OCI-LY7 (cell line): Measurements from ENCODE around the gene GRIN3B. TPM values are rescaled to one million over a fixed set of nuclear protein-coding genes. Genes with fewer than 3 reads are reported as not detected.
A peak's percentile ranks its signal among the peaks of the same experiment; 100 is the strongest.

Experiments
- BruUV-seq: library from RNA; stranded (reverse); fragments of 400-500 nt; replicated peaks from 2 replicates; lab custom pipeline; 2021; lab: Mats Ljungman, UMichigan
- CTCF ChIA-PET: fragments of 300-600 bp; sonication (Branson Sonifier 250); formaldehyde crosslinking; loops from one replicate; lab custom pipeline; 2022; ENCODE audit warnings: antibody characterized with exemption; ENCODE audit not compliant: unreplicated experiment; lab: Charles Lee
- POLR2A ChIA-PET: fragments of 300-600 bp; sonication (Branson Sonifier 250); formaldehyde crosslinking; loops from one replicate; lab custom pipeline; 2022; ENCODE audit warnings: antibody characterized with exemption; lab: Charles Lee
- DNase-seq: peaks from one replicate; pipeline ENCODE4 v3.0.0-alpha.2; 2015; ENCODE audit warnings: low spot score
- H2AFZ ChIP-seq: fragments of 200-600 bp; sonication (generic), shearing (Covaris generic); 2 replicates; pipeline ENCODE4 v1.6.1; 2014; ENCODE audit warnings: mild to moderate bottlenecking, antibody characterized with exemption, low read length, moderate library complexity
- H3K27ac ChIP-seq: fragments of 200-600 bp; sonication (generic); 2 replicates; pipeline ENCODE4 v1.5.1; 2014; ENCODE audit warnings: mixed run types, low read depth, mild to moderate bottlenecking, moderate library complexity, low read length, inconsistent platforms; ENCODE audit not compliant: poor library complexity, severe bottlenecking
- H3K36me3 ChIP-seq: fragments of 200-600 bp; sonication (generic); 2 replicates; pipeline ENCODE4 v1.6.1; 2014; ENCODE audit warnings: mild to moderate bottlenecking, antibody characterized with exemption, low read length, moderate library complexity, mixed read lengths; ENCODE audit not compliant: insufficient read depth
- H3K4me1 ChIP-seq: fragments of 200-600 bp; sonication (generic); 2 replicates; pipeline ENCODE4 v1.5.1; 2014; ENCODE audit warnings: mild to moderate bottlenecking, low read length; ENCODE audit not compliant: insufficient read depth, poor library complexity, severe bottlenecking
- H3K4me2 ChIP-seq: fragments of 200-600 bp; sonication (generic); 2 replicates; pipeline ENCODE4 v1.6.1; 2014; ENCODE audit warnings: mild to moderate bottlenecking, low read length
- H3K4me3 ChIP-seq: fragments of 200-600 bp; sonication (generic); 2 replicates; pipeline ENCODE4 v1.5.1; 2014; ENCODE audit warnings: mild to moderate bottlenecking, low read depth, low read length; ENCODE audit not compliant: poor library complexity, severe bottlenecking
- H3K79me2 ChIP-seq: fragments of 200-600 bp; sonication (generic); 2 replicates; pipeline ENCODE4 v1.6.1; 2016; ENCODE audit warnings: low read depth, mild to moderate bottlenecking, low read length, moderate library complexity, mixed read lengths; ENCODE audit not compliant: insufficient read depth
- H3K9me2 ChIP-seq: fragments of 200-600 bp; sonication (generic); 2 replicates; pipeline ENCODE4 v1.6.1; 2016; ENCODE audit warnings: mild to moderate bottlenecking, low read length, mixed read lengths; ENCODE audit not compliant: insufficient read depth
- H3K9me3 ChIP-seq: fragments of 200-600 bp; sonication (generic); 2 replicates; pipeline ENCODE4 v1.6.1; 2014; ENCODE audit warnings: mild to moderate bottlenecking, mixed run types, low read length, mixed read lengths
- H4K20me1 ChIP-seq: fragments of 200-600 bp; sonication (generic); 2 replicates; pipeline ENCODE4 v1.6.1; 2014; ENCODE audit warnings: mild to moderate bottlenecking, antibody characterized with exemption, low read length, moderate library complexity, mixed read lengths; ENCODE audit not compliant: insufficient read depth
- EZH2phosphoT487 ChIP-seq: fragments of 200-600 bp; sonication (generic); IDR thresholded peaks from 2 replicates; pipeline ENCODE4 v1.6.1; 2018; ENCODE audit warnings: low read depth, borderline replicate concordance, mild to moderate bottlenecking, mixed run types, antibody characterized with exemption, low read length, moderate library complexity, mixed read lengths
- intact Hi-C: fragments of 100-400 bp; cut with micrococcal nuclease; formaldehyde crosslinking; loops from one replicate; pipeline ENCODE4 v1.10.0; 2022; ENCODE audit not compliant: unreplicated experiment
- total RNA-seq, 2 experiments: library from RNA; depleted of rRNA in 1 of 2; stranded (reverse); fragments of >200 nt in 1 of 2; shearing (Covaris generic) in 1 of 2; gene quantifications; 2 replicates each; pipeline ENCODE4 v1.2.3, GENCODE V29; 2014 to 2022
- TF ChIP-seq, protein P1 (sequence below): fragments of 200-600 bp; sonication (generic); conservative IDR thresholded peaks from 2 replicates; pipeline ENCODE4 v1.5.1; 2014; ENCODE audit warnings: mild to moderate bottlenecking, antibody characterized with exemption, low read length, moderate library complexity, mixed read lengths

Gene GRIN3B
- total RNA-seq, 2 experiments from 2014 or later: not detected

DNA sequence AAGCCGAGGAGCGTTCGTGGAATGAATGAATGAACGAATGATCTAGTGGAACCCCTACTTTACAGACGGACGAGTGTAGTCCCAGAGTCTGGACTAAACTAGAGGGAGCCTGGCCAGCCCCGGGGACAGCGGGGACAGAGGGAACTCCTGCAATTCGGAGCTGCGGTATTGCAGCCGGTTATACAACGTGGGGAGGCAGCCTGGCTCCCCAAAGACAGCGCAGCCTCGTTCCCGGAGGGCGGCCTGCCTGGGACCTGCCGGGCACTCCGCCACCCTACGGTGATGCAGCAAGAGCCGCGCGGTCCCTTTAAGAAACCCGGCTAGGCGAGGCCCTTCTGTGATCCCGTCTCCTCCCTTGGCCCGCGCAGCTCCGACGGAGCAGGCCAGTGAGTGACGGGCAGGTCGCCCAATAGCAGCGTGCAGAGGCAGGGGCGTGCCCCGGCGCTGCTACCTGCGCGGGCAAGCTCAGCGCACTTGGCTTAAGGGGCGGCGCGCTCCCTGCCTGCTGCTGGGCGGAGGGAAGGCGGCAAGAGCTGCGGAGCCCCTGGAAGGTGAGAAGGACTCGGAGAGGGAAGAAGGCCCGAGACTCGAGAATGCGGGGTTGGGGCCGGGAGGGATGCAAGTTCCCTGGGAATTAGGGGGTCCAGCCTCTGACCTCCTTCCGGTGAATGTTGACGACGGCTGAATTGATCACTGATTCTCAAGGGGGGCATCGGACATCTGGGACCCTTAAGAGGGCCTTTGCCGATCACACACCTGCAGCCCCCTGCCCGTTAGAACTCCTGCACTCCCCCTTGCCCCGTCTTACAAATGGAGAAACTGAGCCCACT is 39.6 kb downstream of the GRIN3B start, which contains the start of gene ABCA7:
Gene ABCA7 (plus strand): TSS at position 462 of the 830 bp plus-strand sequence. CDS start 1,255 bp downstream, outside the sequence.
- intact Hi-C loops: loop anchor here (2.0 kb wide), 3 partner anchors 13 to 37 kb away; partner anchors contain the start of genes CNN2, RNU6-2 and TMEM259
- TF ChIP-seq, protein P1, sequence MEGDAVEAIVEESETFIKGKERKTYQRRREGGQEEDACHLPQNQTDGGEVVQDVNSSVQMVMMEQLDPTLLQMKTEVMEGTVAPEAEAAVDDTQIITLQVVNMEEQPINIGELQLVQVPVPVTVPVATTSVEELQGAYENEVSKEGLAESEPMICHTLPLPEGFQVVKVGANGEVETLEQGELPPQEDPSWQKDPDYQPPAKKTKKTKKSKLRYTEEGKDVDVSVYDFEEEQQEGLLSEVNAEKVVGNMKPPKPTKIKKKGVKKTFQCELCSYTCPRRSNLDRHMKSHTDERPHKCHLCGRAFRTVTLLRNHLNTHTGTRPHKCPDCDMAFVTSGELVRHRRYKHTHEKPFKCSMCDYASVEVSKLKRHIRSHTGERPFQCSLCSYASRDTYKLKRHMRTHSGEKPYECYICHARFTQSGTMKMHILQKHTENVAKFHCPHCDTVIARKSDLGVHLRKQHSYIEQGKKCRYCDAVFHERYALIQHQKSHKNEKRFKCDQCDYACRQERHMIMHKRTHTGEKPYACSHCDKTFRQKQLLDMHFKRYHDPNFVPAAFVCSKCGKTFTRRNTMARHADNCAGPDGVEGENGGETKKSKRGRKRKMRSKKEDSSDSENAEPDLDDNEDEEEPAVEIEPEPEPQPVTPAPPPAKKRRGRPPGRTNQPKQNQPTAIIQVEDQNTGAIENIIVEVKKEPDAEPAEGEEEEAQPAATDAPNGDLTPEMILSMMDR: peak; percentile 27; the same call in 1 of the 2 replicates
- TF ChIP-seq EZH2phosphoT487: no peak
- Histone ChIP-seq H3K4me1 (peaks cover 49% of the 10 kb centered on the region), H3K4me2 (peak within 1 kb of the TSS; percentile 93), H2AFZ (no peak within 1 kb of the TSS), H3K27ac (peak within 1 kb of the TSS; percentile 97), H3K9me3 (no peaks in the 10 kb centered on the region), H3K36me3 (peaks cover 22% of the 10 kb centered on the region), H3K79me2 (0 out of 2 replicates have a peak, but pooled peaks cover 5% of the 10 kb centered on the region), H3K9me2 (no peaks in the 10 kb centered on the region), H4K20me1 (no peaks in the 10 kb centered on the region; the same call in 1 of the 2 replicates), H3K4me3 (peak within 1 kb of the TSS; percentile 85)
- ChIA-PET POLR2A (interaction anchor here (0.6 to 3.2 kb wide), 2 partner anchors 13 to 36 kb away, joined by 4 to 15 read pairs; partner anchors contain the start of gene CNN2), CTCF (interaction anchor here (0.9 kb wide), 1 partner anchor 11 kb away, joined by 3 read pairs; no protein-coding TSS in a partner anchor)
- no TSS peak for BruUV-seq
- DNase-seq: peak; percentile 99

DNA sequence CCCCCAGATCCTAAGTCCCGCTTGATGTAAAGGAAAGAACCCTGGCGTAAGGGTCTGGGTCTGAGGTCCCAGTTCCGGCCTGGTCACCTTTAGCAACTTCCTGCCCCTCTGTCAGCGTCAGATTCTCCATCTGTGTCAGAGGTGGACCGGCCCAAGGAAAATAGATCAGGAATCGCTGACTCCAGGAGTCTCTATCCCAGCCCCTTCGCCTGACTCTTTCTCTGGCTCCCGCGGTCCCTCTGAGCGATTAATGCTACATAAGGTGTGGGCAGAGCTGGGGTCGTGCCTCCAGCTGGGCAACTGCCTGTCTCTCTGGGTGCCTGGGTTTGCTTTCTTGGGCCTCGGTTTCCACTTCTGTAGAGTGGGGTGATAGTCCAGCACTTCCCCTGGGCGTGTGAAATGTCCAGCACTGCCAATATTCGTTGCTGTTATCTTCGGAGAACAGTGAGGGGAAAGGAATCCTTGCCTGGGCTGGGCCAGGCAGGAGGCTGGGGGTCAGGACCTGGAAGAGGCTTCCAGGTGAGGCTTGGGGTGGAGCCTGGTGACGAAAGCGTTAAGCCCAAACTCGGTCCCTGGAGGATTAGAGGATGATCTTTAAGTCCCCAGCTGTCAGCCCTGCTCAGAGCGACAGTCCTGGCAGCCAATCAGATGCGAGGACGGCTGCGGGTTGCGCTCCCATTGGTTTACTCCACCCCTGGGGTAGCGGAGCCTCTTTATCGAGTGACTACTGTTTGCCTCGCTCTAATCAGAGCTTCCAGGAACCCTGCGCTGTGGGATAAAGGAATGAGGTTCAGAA is 40.5 kb downstream of the GRIN3B start:
- ChIA-PET POLR2A (interaction anchor here (0.8 to 3.2 kb wide), 2 partner anchors 14 to 20 kb away, joined by 5 to 15 read pairs; partner anchors contain the start of genes CNN2, RNU6-2 and TMEM259), CTCF (no interaction called here)
- H3K4me2 ChIP-seq: peak overlapping the region; percentile 93
- no peak overlapping the region for H2AFZ ChIP-seq
- H3K9me2 ChIP-seq: no peaks in the 10 kb centered on the region
- peak overlapping the region; percentile 85 for H3K4me3 ChIP-seq
- no TSS peak for BruUV-seq
- peaks cover 18% of the 10 kb centered on the region for H3K36me3 ChIP-seq
- intact Hi-C loops: loop anchor here (2.0 kb wide), 1 partner anchor 14 kb away; the partner anchor contains the start of gene CNN2
- H4K20me1 ChIP-seq: no peaks in the 10 kb centered on the region; the same call in 1 of the 2 replicates
- H3K27ac ChIP-seq: peak overlapping the region; percentile 97
- no peak for TF ChIP-seq EZH2phosphoT487
- TF ChIP-seq, protein P1: no peak
- peak; percentile 98 for DNase-seq
- 0 out of 2 replicates have a peak, but pooled peaks cover 5% of the 10 kb centered on the region for H3K79me2 ChIP-seq
- peaks cover 51% of the 10 kb centered on the region for H3K4me1 ChIP-seq
- H3K9me3 ChIP-seq: no peaks in the 10 kb centered on the region
